Stimulated activated CD4-positive, alpha-beta T cell treated with anti-CD3 and anti-CD28 coated beads, TNF-alpha, amount 100 ng/mL, for 4 hours (primary cell): ENCODE data around the gene ADAMTS5.

Experiments
- DNase-seq, 3 experiments: peaks; one replicate each; pipeline ENCODE4 v3.0.0-alpha.2; 2020; ENCODE audit warnings: low read depth in 3 of 3

Gene ADAMTS5

GRCh38 chr21:26948194-26948593 is 18.7 kb downstream of the ADAMTS5 start:
- no peak for DNase-seq

GRCh38 chr21:26946744-26947446 is 20.0 kb downstream of the ADAMTS5 start:
- no peak for DNase-seq

- no peak for DNase-seq
Measured at GRCh38 chr21:26945916-26946675, 20.8 kb downstream of the ADAMTS5 start.

- no peak for DNase-seq
Measured at GRCh38 chr21:26943921-26944320, 23.0 kb downstream of the ADAMTS5 start.

- DNase-seq: no peak
Measured at GRCh38 chr21:26941421-26941820, 25.5 kb downstream of the ADAMTS5 start.

- no peak for DNase-seq
Measured at GRCh38 chr21:26939601-26940111, 27.2 kb downstream of the ADAMTS5 start.

- DNase-seq: no peak
Measured at GRCh38 chr21:26936641-26937040, 30.2 kb downstream of the ADAMTS5 start.

GRCh38 chr21:26935977-26936376 is 30.9 kb downstream of the ADAMTS5 start:
- DNase-seq: no peak

- no peak for DNase-seq
Measured at GRCh38 chr21:26934383-26934782, 32.5 kb downstream of the ADAMTS5 start.

- no peak for DNase-seq
Measured at GRCh38 chr21:26933448-26933847, 33.4 kb downstream of the ADAMTS5 start.

- DNase-seq: no peak
Measured at GRCh38 chr21:26925636-26926035, 41.3 kb downstream of the ADAMTS5 start.

- no peak for DNase-seq
Measured at GRCh38 chr21:26925122-26925521, 41.8 kb downstream of the ADAMTS5 start.

- no peak for DNase-seq
Measured at GRCh38 chr21:26923986-26924385, 42.9 kb downstream of the ADAMTS5 start.

GRCh38 chr21:26920055-26920454 is 46.8 kb downstream of the ADAMTS5 start:
- DNase-seq: no peak

GRCh38 chr21:26918323-26919079 is 48.4 kb downstream of the ADAMTS5 start:
- DNase-seq: no peak

- no peak for DNase-seq
Measured at GRCh38 chr21:26916799-26917198, 50.1 kb downstream of the ADAMTS5 start.

GRCh38 chr21:26914557-26914956 is 52.3 kb downstream of the ADAMTS5 start:
- no peak for DNase-seq

GRCh38 chr21:26912466-26912865 is 54.4 kb downstream of the ADAMTS5 start:
- no peak for DNase-seq

GRCh38 chr21:26909972-26910371 is 56.9 kb downstream of the ADAMTS5 start:
- no peak for DNase-seq

GRCh38 chr21:26900980-26901379 is 65.9 kb downstream of the ADAMTS5 start:
- no peak for DNase-seq

GRCh38 chr21:26892151-26892550 is 74.7 kb downstream of the ADAMTS5 start:
- DNase-seq: no peak

- DNase-seq: no peak
Measured at GRCh38 chr21:26888931-26889330, 78.0 kb downstream of the ADAMTS5 start.
